ENCODE data around the gene KCNIP4. TPM values are rescaled to one million over a fixed set of nuclear protein-coding genes. Genes with fewer than 3 reads are reported as not detected.

Gene KCNIP4
- total RNA-seq, 1 donor = not detected

DNA sequence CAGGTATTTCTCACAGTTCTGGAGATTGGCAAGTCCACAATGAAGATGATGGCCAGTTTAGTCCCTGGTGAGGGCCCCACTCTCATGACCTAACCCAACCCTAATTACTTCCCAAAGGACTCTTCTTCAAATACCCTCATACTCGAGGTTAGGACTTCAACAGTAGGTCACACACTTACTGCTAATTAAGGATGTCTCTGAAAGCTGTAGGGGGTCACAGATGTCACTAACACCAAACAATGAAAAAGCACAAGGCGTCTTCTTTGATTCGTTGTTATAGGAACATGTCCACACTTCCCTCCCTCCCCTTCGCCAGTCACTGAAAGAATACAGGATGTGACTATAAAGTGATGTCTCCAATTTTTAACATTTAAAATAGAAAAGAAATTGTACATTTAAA lies 938.6 kb downstream of the KCNIP4 start:
- no peaks in the 10 kb centered on the region for H3K36me3 ChIP-seq (ENCODE audit: insufficient read depth, low read length)
- H3K9me3 ChIP-seq (ENCODE audit: low read depth, low read length) = no peaks in the 10 kb centered on the region
- H3K27ac ChIP-seq (ENCODE audit: low read depth, low read length) = no peak overlapping the region
- H3K4me3 ChIP-seq (ENCODE audit: insufficient read depth, low read length) = no peak overlapping the region
- no peaks in the 10 kb centered on the region for H3K27me3 ChIP-seq (ENCODE audit: insufficient read depth, low read length)
- H3K4me1 ChIP-seq (ENCODE audit: insufficient read depth, low read length) = no peaks in the 10 kb centered on the region
- H2AFZ ChIP-seq (ENCODE audit: low read length) = no peak overlapping the region
- H3K79me2 ChIP-seq (ENCODE audit: insufficient read depth, low read length) = no peaks in the 10 kb centered on the region
- no peak for DNase-seq (ENCODE audit: insufficient read length, low spot score, missing footprints)
- no peaks in the 10 kb centered on the region for H4K20me1 ChIP-seq (ENCODE audit: insufficient read depth, low read length)
- no peak overlapping the region for H3K4me2 ChIP-seq (ENCODE audit: insufficient read depth, low read length)
- TF ChIP-seq, protein P1, sequence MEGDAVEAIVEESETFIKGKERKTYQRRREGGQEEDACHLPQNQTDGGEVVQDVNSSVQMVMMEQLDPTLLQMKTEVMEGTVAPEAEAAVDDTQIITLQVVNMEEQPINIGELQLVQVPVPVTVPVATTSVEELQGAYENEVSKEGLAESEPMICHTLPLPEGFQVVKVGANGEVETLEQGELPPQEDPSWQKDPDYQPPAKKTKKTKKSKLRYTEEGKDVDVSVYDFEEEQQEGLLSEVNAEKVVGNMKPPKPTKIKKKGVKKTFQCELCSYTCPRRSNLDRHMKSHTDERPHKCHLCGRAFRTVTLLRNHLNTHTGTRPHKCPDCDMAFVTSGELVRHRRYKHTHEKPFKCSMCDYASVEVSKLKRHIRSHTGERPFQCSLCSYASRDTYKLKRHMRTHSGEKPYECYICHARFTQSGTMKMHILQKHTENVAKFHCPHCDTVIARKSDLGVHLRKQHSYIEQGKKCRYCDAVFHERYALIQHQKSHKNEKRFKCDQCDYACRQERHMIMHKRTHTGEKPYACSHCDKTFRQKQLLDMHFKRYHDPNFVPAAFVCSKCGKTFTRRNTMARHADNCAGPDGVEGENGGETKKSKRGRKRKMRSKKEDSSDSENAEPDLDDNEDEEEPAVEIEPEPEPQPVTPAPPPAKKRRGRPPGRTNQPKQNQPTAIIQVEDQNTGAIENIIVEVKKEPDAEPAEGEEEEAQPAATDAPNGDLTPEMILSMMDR (IDR thresholded peaks at IDR 0.05; ENCODE audit: extremely low read depth, low read depth, low read length) = no peak

DNA sequence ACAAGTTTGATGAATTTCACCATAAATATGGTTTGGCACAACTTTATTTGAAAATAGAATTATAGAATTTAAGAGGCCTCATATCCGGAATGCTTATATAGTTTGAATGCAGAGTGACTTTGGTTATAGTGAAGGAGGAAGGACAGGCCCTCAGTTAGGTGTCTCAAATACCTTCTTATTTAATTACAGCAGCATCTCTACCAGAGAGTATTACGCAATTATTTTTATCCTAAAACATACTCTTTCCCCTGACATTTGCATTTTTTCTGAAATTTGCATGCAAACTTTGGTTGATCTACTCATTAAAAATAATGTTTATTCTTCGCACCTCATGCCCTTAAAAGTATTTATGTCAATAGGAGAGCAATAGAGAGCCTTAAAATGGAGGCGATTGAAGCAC lies 942.9 kb downstream of the KCNIP4 start:
- H3K4me1 ChIP-seq (ENCODE audit: insufficient read depth, low read length) = no peaks in the 10 kb centered on the region
- no peak overlapping the region for H2AFZ ChIP-seq (ENCODE audit: low read length)
- H3K4me2 ChIP-seq (ENCODE audit: insufficient read depth, low read length) = no peak overlapping the region
- H3K27me3 ChIP-seq (ENCODE audit: insufficient read depth, low read length) = no peaks in the 10 kb centered on the region
- no peak for DNase-seq (ENCODE audit: insufficient read length, low spot score, missing footprints)
- H3K27ac ChIP-seq (ENCODE audit: low read depth, low read length) = no peak overlapping the region
- H3K9me3 ChIP-seq (ENCODE audit: low read depth, low read length) = no peaks in the 10 kb centered on the region
- no peak overlapping the region for H3K4me3 ChIP-seq (ENCODE audit: insufficient read depth, low read length)
- no peaks in the 10 kb centered on the region for H3K36me3 ChIP-seq (ENCODE audit: insufficient read depth, low read length)
- no peaks in the 10 kb centered on the region for H3K79me2 ChIP-seq (ENCODE audit: insufficient read depth, low read length)
- H4K20me1 ChIP-seq (ENCODE audit: insufficient read depth, low read length) = no peaks in the 10 kb centered on the region
- TF ChIP-seq, protein P1 (IDR thresholded peaks at IDR 0.05; ENCODE audit: extremely low read depth, low read depth, low read length) = no peak

DNA sequence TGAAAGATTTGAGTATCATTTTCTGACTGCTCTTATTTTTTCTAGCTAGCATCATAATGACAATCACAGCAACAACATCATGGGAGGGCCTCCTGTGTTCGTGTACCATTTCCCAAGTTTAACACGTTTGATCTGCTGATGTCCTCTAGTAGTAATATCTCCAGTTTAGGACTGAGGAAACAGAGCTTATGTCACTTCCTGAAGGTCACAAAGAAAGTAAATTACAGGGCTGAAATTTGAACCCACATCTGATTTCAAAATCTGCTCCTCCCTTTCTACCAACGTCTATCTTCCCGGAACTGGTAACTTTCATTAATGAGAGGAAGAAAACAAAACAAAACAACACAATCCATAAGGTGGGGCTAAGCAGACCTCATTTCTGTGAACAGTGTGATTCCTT lies 945.6 kb downstream of the KCNIP4 start:
- Histone ChIP-seq H3K27ac (ENCODE audit: low read depth, low read length) (no peak overlapping the region), H3K4me2 (ENCODE audit: insufficient read depth, low read length) (no peak overlapping the region), H3K9me3 (ENCODE audit: low read depth, low read length) (no peaks in the 10 kb centered on the region), H3K36me3 (ENCODE audit: insufficient read depth, low read length) (no peaks in the 10 kb centered on the region), H3K27me3 (ENCODE audit: insufficient read depth, low read length) (no peaks in the 10 kb centered on the region), H2AFZ (ENCODE audit: low read length) (no peak overlapping the region), H3K4me3 (ENCODE audit: insufficient read depth, low read length) (no peak overlapping the region), H4K20me1 (ENCODE audit: insufficient read depth, low read length) (no peaks in the 10 kb centered on the region), H3K79me2 (ENCODE audit: insufficient read depth, low read length) (no peaks in the 10 kb centered on the region), H3K4me1 (ENCODE audit: insufficient read depth, low read length) (no peaks in the 10 kb centered on the region)
- TF ChIP-seq, protein P1 (IDR thresholded peaks at IDR 0.05; ENCODE audit: extremely low read depth, low read depth, low read length) = no peak
- DNase-seq (ENCODE audit: insufficient read length, low spot score, missing footprints) = no peak

DNA sequence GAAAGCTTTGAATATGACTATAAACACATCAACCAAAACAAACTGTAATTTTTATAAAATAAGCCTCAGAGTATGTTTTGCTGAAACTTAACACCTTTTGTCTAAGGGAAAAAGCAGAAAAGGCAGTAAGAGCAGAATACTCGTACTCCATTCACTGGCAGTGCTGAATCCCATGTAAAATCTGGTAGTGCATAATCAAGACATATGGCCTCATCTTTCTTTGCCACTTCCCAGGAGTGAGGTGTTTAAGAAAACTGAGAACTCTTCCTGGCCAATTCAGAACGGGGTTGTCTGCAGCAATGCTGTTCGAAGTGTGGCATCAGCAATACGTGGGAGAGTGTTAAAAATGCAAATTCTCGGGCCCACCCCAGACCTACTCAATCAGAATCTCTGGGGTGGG lies 946.3 kb downstream of the KCNIP4 start:
- DNase-seq (ENCODE audit: insufficient read length, low spot score, missing footprints) = no peak
- Histone ChIP-seq H3K9me3 (ENCODE audit: low read depth, low read length) (no peaks in the 10 kb centered on the region), H3K79me2 (ENCODE audit: insufficient read depth, low read length) (no peaks in the 10 kb centered on the region), H3K4me2 (ENCODE audit: insufficient read depth, low read length) (no peak overlapping the region), H3K4me3 (ENCODE audit: insufficient read depth, low read length) (no peak overlapping the region), H3K4me1 (ENCODE audit: insufficient read depth, low read length) (no peaks in the 10 kb centered on the region), H3K27ac (ENCODE audit: low read depth, low read length) (no peak overlapping the region), H4K20me1 (ENCODE audit: insufficient read depth, low read length) (no peaks in the 10 kb centered on the region), H3K27me3 (ENCODE audit: insufficient read depth, low read length) (no peaks in the 10 kb centered on the region), H3K36me3 (ENCODE audit: insufficient read depth, low read length) (no peaks in the 10 kb centered on the region), H2AFZ (ENCODE audit: low read length) (no peak overlapping the region)
- TF ChIP-seq, protein P1 (IDR thresholded peaks at IDR 0.05; ENCODE audit: extremely low read depth, low read depth, low read length) = no peak
